Central memory CD4-positive, alpha-beta T cell (primary cell): Measurements from ENCODE around the gene VIPR2.
"Not testable (repeated sequence)": the region's sequence is repeated elsewhere in the genome, so short reads cannot be mapped to it uniquely, and the experiment has no call there.

Experiments
- DNase-seq: peaks from one replicate; pipeline ENCODE4 v3.0.0; 2022

Gene VIPR2

GRCh38 chr7:159138508-159138907 lies 6.2 kb downstream of the VIPR2 start:
- DNase-seq: no peak

DNA sequence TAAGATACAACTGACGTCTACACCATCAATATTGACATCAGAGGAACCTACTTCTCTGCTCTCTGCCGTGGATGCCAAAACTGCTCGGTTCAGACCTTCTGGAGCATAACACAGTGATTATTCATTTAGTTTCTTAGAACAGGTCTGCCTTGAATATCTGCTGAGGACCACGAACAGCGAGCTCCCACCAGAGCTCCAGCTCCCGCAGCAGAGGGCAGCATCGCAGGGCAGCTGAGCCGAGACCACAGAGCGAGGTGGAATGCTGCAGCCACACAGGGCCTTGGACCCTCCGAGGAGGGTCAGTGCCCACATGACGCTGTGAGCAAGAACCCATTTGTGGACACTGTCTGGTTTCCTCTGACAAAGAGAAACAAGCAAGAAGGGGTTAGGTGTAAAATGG lies 6.8 kb downstream of the VIPR2 start:
- DNase-seq: no peak

DNA sequence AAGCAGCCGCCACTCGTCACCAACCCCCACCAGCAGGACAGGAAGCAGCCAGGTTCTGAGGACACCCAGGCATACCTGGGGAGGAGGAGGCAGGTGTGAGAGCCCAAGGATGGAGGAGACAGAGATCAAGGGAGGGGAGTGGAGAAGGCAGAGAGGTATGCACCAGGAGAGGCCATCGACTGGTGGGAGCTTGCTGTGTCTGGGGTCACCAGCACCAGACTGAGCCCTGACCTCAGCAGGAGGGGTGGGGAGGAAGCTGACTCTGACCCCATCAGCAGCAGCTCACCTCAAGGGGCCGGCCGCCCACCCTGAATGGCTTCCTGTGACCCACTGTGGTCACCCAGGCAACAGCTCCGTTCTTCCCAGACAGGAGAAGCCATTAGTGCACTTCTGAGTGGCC lies 7.8 kb downstream of the VIPR2 start:
- no peak for DNase-seq

- no peak for DNase-seq
Observed at GRCh38 chr7:159136442-159136841, 8.2 kb downstream of the VIPR2 start.

DNA sequence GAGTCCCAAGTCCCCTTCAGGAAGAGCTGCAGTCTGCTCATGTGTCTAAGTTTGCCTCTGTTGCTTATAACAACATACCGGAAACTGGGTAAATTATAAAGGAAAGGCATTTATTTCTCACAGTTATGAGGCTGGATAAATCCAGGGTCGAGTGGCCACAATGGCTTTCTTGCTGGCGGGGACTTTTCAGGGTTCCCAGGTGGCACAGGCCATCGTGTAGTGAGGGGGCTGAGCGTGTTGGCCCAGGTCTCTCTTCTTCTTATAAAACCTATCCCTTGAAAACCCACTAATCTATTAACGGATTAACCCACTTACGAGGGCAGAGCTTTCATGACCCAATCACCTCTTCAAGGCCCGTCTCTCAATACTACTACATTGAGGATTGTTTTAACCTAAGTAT lies 8.7 kb downstream of the VIPR2 start:
- DNase-seq: no peak

DNA sequence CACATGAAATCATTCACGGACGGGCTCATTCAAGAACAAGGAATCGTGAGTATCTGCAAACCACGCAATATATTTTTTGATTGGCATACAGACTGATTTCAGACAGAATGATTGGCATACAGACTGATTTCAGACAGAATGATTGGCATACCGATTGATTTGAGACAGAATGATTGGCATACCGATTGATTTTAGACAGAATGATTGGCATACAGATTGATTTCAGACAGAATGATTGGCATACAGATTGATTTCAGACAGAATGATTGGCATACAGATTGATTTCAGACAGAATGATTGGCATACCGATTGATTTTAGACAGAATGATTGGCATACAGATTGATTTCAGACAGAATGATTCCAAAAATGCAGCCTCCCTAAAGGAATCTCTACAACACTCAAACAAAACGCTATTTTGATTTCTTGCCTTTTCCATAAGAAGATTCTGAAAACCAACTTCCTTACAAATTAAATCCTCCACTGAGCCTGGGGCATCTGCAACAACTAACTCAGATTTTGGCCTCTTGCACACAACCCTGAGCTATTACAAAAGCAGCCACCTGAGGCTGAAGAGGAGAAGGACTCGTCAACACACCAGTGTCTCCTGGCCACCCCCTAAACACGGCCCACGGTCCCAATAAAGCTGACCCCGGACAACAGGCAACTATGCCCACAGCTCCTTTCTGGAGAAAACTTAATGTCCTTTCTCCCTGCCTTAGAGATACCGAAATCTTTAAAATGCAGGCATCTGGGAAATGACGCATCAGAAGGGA lies 11.8 kb downstream of the VIPR2 start:
- DNase-seq: not testable (repeated sequence)

GRCh38 chr7:159130820-159131219 lies 13.8 kb downstream of the VIPR2 start:
- no peak for DNase-seq

DNA sequence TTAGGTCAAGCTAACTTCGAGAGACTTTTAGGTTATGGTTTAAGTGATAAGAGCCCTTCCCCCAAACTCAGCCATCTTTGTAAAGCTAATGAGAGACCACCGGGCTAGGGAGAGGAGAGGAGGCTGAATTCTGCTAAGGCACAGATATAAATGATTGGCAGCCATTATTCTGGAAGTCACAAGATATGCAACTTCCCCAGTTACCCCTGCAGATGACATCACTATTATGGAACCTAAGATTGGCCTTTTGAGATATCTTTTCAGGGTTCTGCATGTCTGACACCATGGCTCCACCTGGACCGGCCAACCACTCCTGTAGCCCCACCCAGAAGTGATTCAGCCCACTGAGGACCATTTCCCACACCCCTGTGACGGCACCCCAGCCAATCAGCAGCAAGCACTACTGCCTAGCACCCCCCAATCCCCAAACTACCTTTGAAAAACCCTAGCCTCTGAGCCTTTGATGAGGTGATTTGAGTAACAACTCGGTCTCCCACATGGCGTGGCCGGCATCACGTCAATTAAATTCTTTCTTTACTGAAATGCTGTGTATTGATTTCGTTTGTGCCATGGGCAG lies 14.4 kb downstream of the VIPR2 start:
- DNase-seq: no peak

DNA sequence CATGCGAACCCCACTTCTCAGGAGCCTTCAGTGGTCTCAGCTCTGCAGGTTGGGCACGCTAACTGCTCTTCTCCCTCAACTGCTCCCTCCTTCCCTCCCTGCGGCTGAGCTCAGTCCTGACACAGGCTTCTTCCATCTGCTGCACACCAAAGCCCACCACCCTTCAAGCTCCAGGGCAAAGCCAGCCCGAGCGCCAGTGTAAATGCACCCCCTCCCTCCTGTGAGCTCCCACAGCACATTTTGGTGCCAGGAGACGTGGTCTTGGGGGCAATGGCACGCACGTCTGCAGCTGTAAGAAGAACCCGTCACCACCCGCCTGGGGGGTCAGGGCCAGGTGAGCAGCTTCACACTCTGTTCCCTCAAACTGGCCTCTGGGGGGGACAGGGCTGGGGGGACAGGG lies 15.9 kb downstream of the VIPR2 start:
- no peak for DNase-seq

DNA sequence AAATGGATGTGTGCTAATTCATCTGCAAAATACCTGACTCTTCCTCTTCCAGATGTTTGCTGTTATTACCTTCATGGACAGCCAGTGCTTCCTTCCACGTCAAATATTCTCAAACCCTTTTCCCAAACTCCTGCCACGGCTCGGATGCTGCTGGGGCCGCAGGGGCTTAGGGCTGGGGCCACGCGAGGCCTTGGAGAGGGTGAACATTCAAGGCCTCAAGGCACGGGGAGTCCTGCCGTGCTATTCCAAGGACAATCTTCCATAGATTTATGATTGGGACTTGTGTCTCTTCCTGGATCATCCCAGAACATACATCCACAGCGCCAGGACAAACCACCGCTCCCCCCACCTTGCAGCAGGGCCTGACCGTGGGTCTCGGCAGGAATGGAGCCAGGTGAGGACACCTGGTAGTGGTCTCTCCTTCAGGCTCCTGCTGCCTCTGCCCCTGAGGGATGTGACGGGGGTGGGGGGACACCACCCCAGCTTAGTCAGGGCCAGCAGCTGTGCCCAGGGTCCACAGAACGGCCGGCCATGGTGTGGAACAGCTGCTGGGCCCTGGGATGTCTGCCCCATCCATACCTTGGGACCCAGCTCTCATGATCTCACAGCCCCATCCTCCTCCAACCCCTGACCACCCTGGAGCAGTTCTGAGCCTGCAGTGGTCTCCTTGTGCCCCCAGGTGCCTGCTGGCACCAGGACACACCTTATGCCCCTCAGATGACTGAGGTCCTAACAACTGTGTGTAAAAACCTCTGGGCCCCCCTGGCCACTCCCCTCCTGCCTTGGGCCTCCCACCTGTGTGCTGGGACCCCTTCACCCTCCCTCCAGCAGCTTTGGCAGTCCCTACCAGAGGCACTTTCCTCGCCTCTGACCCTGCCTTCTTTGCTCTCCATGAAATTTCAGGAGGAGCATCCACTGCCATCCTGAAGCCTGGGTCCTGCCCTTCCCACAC lies 16.7 kb downstream of the VIPR2 start:
- no peak for DNase-seq

DNA sequence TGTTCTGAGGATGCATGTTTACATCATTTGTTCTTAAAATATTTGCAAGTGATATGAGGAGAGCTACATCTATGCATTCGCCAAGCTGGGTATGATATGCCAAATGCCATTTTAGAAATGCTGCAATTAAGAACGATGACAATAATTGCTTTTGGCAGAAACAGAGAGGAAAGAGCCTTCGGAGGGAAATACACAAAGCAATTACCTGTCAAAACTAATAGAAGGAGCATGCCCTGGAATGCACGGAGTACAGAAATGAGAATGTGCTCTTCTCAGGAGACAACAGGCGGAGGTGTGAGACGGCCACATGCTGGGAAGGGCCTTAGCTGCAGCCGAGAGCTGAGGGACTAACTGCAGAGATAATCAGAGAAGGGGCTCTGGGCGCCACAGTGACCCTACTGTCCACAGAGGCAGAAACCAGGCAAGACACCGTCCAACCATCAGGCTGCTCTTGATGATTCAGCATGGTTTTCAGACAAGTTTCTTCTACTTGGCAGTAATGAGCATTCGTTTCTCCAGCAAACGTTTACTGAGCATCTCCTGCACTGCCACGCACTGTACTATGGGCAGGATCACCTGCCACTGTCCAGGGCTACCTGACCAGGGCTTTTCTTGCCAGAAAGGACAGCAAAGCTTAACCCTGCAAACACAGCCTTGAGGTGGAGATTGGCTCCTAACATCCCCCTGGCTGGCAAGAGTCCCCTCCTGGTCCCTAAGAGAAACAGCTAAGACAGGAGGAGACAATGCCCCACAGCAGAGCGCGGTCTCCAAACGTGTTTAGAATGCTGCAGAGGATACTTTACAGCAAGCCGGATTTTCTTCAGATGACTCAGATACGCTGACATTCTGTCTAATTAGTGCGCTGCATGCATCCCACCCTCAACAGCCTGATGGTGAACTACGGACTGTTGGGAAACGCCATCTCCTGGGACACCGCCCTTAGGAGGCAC lies 18.1 kb downstream of the VIPR2 start:
- no peak for DNase-seq

DNA sequence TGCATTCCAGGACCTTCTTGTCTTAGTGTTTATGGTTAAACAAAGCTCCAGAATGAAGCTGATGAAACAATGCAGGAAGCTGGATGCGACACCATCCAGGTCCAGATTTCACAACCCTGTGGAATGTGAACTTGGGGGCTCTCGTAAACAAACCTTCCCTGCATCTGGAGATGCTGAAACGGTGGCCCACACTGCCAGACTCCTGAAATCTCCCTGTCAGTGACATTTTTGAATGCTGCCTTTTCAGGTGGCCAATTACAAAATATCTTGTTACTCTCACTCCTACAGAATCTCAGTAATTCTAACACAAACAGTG lies 18.8 kb downstream of the VIPR2 start:
- no peak for DNase-seq

- DNase-seq: no peak
Observed at GRCh38 chr7:159125104-159125954, 19.3 kb downstream of the VIPR2 start.

DNA sequence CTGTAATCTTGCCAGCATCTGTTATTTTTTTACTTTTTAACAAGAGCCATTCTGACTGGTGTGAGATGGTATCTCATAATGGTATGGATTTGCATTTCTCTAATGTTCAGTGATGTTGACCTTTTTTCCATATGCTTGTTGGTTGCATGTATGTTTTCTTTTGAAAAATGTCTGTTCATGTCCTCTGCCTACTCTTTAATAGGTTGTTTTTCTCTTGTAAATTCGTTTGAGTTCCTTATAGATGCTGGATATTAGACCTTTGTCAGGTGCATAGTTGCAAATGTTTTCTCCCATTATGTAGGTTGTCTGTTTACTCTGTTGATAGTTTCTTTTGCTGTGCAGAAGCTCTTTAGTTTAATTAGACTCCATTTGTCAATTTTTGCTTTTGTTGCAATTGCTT lies 20.9 kb downstream of the VIPR2 start:
- not testable (repeated sequence) for DNase-seq

GRCh38 chr7:159123294-159123693 lies 21.4 kb downstream of the VIPR2 start:
- not testable (repeated sequence) for DNase-seq

GRCh38 chr7:159122276-159122675 lies 22.4 kb downstream of the VIPR2 start:
- no peak for DNase-seq

DNA sequence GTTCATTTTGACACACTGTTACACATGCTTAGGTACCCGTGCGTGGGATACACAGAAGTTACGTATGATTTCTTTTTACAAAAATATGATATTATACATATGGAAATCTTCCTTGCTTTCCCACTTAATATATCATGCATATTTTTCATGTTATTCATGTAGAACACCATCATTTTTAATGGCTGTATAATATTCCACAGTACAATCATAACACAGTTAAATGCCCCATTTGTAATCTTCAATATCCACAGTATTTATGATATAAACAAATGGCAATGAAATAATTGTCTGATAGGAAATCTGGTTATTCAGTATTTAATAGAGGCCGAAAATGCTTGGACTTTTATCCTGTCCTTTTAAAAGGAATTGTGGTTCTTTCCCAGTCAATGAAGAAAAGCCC lies 23.2 kb downstream of the VIPR2 start:
- no peak for DNase-seq

DNA sequence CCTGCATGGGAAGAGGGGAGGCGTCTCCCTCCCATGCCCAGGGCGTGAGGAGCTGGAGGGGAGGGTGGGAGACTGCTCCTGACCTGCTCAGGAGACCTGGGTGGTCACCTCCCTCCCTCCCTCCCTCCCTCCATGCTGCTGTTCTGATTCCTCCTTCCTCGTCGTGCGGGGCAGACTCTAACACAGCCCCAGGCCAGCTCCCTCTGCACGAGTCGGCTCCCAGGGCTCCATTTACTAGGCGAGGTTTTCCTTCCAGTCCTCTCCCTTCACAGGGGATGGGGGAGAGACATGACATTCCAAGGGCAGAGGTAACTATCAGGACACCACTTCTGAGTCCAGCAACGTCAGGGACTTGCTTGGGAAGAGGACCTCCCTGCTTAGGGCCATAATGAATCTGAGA lies 23.6 kb downstream of the VIPR2 start:
- no peak for DNase-seq

- no peak for DNase-seq
Observed at GRCh38 chr7:159120540-159120919, 24.1 kb downstream of the VIPR2 start.

- DNase-seq: no peak
Observed at GRCh38 chr7:159119851-159120539, 24.7 kb downstream of the VIPR2 start.
